GM19395 (cell line): ENCODE results near the gene CDK19.
"Not testable (repeated sequence)": the region's sequence is repeated elsewhere in the genome, so short reads cannot be mapped to it uniquely, and the experiment has no call there.

Source experiments
- ATAC-seq: cut with Tn5 transposase; IDR thresholded peaks from one replicate; pipeline ENCODE4 v1.9.1; 2021; ENCODE audit warnings: mild to moderate bottlenecking, moderate library complexity; ENCODE audit not compliant: unreplicated experiment

The CDK19 gene

GRCh38 chr6:110633731-110634213 is 181.5 kb downstream of the CDK19 start:
- ATAC-seq, result no peak

GRCh38 chr6:110629153-110629552 is 186.1 kb downstream of the CDK19 start:
- ATAC-seq, result no peak

- no peak for ATAC-seq
Observed at GRCh38 chr6:110628330-110628729, 186.9 kb downstream of the CDK19 start.

GRCh38 chr6:110626442-110626841 is 188.8 kb downstream of the CDK19 start:
- ATAC-seq, result no peak

GRCh38 chr6:110625883-110626282 is 189.4 kb downstream of the CDK19 start:
- ATAC-seq, result no peak

- ATAC-seq, result no peak
Observed at GRCh38 chr6:110622912-110623578, 192.2 kb downstream of the CDK19 start.

GRCh38 chr6:110621061-110621460 is 194.2 kb downstream of the CDK19 start:
- no peak for ATAC-seq

- no peak for ATAC-seq
Observed at GRCh38 chr6:110620065-110620464, 195.2 kb downstream of the CDK19 start.

- ATAC-seq, result no peak
Observed at GRCh38 chr6:110619275-110619908, 195.9 kb downstream of the CDK19 start.

GRCh38 chr6:110618591-110619267 is 196.5 kb downstream of the CDK19 start:
- ATAC-seq, result no peak

- peak; percentile 70 for ATAC-seq
Observed at GRCh38 chr6:110617057-110617456, 198.2 kb downstream of the CDK19 start.

GRCh38 chr6:110615722-110616121 is 199.5 kb downstream of the CDK19 start:
- ATAC-seq, result no peak

GRCh38 chr6:110614586-110614985 is 200.7 kb downstream of the CDK19 start:
- ATAC-seq, result no peak

GRCh38 chr6:110614106-110614505 is 201.2 kb downstream of the CDK19 start:
- ATAC-seq, result no peak

- ATAC-seq, result no peak
Observed at GRCh38 chr6:110613356-110613755, 201.9 kb downstream of the CDK19 start.

- ATAC-seq, result no peak
Observed at GRCh38 chr6:110612298-110612697, 203.0 kb downstream of the CDK19 start.

- no peak for ATAC-seq
Observed at GRCh38 chr6:110609101-110609500, 206.2 kb downstream of the CDK19 start.

- ATAC-seq, result no peak
Observed at GRCh38 chr6:110608151-110608550, 207.1 kb downstream of the CDK19 start.

GRCh38 chr6:110606151-110606550 is 209.1 kb downstream of the CDK19 start:
- no peak for ATAC-seq

- ATAC-seq, result not testable (repeated sequence)
Observed at GRCh38 chr6:110600640-110601039, 214.6 kb downstream of the CDK19 start.

- ATAC-seq, result no peak
Observed at GRCh38 chr6:110597761-110598160, 217.5 kb downstream of the CDK19 start.

- ATAC-seq, result no peak
Observed at GRCh38 chr6:110596354-110596753, 218.9 kb downstream of the CDK19 start.
